GM12891 (cell line): Measurements from ENCODE around the gene NCAPD2.

Experiments
- POLR2A ChIP-seq: IDR thresholded peaks from 2 replicates; pipeline ENCODE4 v1.6.1; 2011; ENCODE audit warnings: low read depth, low read length, control low read depth
- POLR2AphosphoS5 ChIP-seq: IDR thresholded peaks from 2 replicates; pipeline ENCODE4 v1.6.1; 2011; ENCODE audit warnings: low read depth, low read length, control low read depth
- POU2F2 ChIP-seq: IDR thresholded peaks from 2 replicates; pipeline ENCODE4 v1.6.1; 2011; ENCODE audit warnings: low read depth, mild to moderate bottlenecking, control low read depth, low read length, moderate library complexity
- TAF1 ChIP-seq: IDR thresholded peaks from 2 replicates; pipeline ENCODE4 v1.6.1; 2011; ENCODE audit warnings: low read depth, low read length, control low read depth

DNA sequence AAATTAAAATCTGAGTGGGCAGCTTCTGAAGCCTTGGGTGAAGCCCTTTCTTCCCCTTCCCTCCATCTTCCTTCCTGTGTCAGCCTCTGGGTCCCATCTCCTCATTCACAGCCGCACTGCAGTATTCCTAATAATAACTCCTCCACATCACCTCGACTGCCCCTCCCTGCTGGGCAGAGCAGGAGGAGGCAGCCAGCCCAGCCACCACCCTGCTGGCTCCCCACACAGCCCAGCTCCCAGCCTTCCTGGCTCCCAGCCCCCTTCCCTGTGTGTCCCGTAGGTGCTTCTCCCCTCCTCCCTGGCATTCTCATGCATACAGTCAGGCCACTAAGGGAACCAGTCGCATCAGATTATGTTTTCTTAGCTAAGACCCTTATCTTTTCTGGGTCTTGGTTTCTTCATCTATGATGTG, 58.2 kb downstream of the NCAPD2 start:
- TF ChIP-seq POLR2A (no peak), POLR2AphosphoS5 (no peak), POU2F2 (no peak), TAF1 (no peak)
